ENCODE results near the gene SHANK2.

The SHANK2 gene

GRCh38 chr11:71300187-71300586, 47.8 kb upstream of the SHANK2 start:
- Histone ChIP-seq H3K4me1 (ENCODE audit: insufficient read depth, low read length, poor library complexity, severe bottlenecking) (no peaks in the 10 kb centered on the region), H3K36me3 (ENCODE audit: insufficient read depth, low read length) (no peaks in the 10 kb centered on the region), H3K27me3 (ENCODE audit: insufficient read depth, low read length, poor library complexity, severe bottlenecking) (no peaks in the 10 kb centered on the region), H4K20me1 (ENCODE audit: insufficient read depth, low read length, poor library complexity, severe bottlenecking) (no peaks in the 10 kb centered on the region), H3K4me2 (ENCODE audit: low read depth, low read length, poor library complexity, severe bottlenecking) (no peak overlapping the region), H3K9me3 (ENCODE audit: insufficient read depth, low read depth, low read length) (peaks cover 4% of the 10 kb centered on the region; the same call in 1 of the 2 replicates), H3F3A (ENCODE audit: low read depth) (no peaks in the 10 kb centered on the region), H3K9me2 (replicated peaks; ENCODE audit: low read depth, low read length) (no peaks in the 10 kb centered on the region), H3K4me3 (ENCODE audit: low read length, poor library complexity, severe bottlenecking) (no peak overlapping the region), H2AFZ (ENCODE audit: low read length) (no peak overlapping the region), H3K9ac (ENCODE audit: low read depth, low read length, poor library complexity, severe bottlenecking) (no peak overlapping the region), H3K79me2 (ENCODE audit: insufficient read depth, low read length) (no peaks in the 10 kb centered on the region)
- no peak for TF ChIP-seq CTCF (conservative IDR thresholded peaks at IDR 0.05; ENCODE audit: low read length)

- no peak overlapping the region for H2AFZ ChIP-seq (ENCODE audit: low read length)
- H3K4me1 ChIP-seq (ENCODE audit: insufficient read depth, low read length, poor library complexity, severe bottlenecking), result no peaks in the 10 kb centered on the region
- no peaks in the 10 kb centered on the region for H3K36me3 ChIP-seq (ENCODE audit: insufficient read depth, low read length)
- no peaks in the 10 kb centered on the region for H3F3A ChIP-seq (ENCODE audit: low read depth)
- H3K9ac ChIP-seq (ENCODE audit: low read depth, low read length, poor library complexity, severe bottlenecking), result no peak overlapping the region
- no peaks in the 10 kb centered on the region for H3K79me2 ChIP-seq (ENCODE audit: insufficient read depth, low read length)
- H3K4me3 ChIP-seq (ENCODE audit: low read length, poor library complexity, severe bottlenecking), result no peak overlapping the region
- no peak overlapping the region for H3K4me2 ChIP-seq (ENCODE audit: low read depth, low read length, poor library complexity, severe bottlenecking)
- TF ChIP-seq CTCF (conservative IDR thresholded peaks at IDR 0.05; ENCODE audit: low read length) (no peak), EZH2phosphoT487 (IDR thresholded peaks at IDR 0.05; ENCODE audit: borderline replicate concordance) (no peak)
- peaks cover 4% of the 10 kb centered on the region; the same call in 1 of the 2 replicates for H3K9me3 ChIP-seq (ENCODE audit: insufficient read depth, low read depth, low read length)
- no peaks in the 10 kb centered on the region for H3K27me3 ChIP-seq (ENCODE audit: insufficient read depth, low read length, poor library complexity, severe bottlenecking)
- H4K20me1 ChIP-seq (ENCODE audit: insufficient read depth, low read length, poor library complexity, severe bottlenecking), result no peaks in the 10 kb centered on the region
- no peaks in the 10 kb centered on the region for H3K9me2 ChIP-seq (replicated peaks; ENCODE audit: low read depth, low read length)
These were observed 46.4 kb upstream of the SHANK2 start for GRCh38 chr11:71298761-71299181.

GRCh38 chr11:71298016-71298550, 45.7 kb upstream of the SHANK2 start:
- no peak overlapping the region for H3K4me2 ChIP-seq (ENCODE audit: low read depth, low read length, poor library complexity, severe bottlenecking)
- no peaks in the 10 kb centered on the region for H3K4me1 ChIP-seq (ENCODE audit: insufficient read depth, low read length, poor library complexity, severe bottlenecking)
- no peak overlapping the region for H2AFZ ChIP-seq (ENCODE audit: low read length)
- TF ChIP-seq CTCF (conservative IDR thresholded peaks at IDR 0.05; ENCODE audit: low read length), result no peak
- TF ChIP-seq EZH2phosphoT487 (IDR thresholded peaks at IDR 0.05; ENCODE audit: borderline replicate concordance), result no peak
- H3K79me2 ChIP-seq (ENCODE audit: insufficient read depth, low read length), result no peaks in the 10 kb centered on the region
- H3K9ac ChIP-seq (ENCODE audit: low read depth, low read length, poor library complexity, severe bottlenecking), result no peak overlapping the region
- no peaks in the 10 kb centered on the region for H3K36me3 ChIP-seq (ENCODE audit: insufficient read depth, low read length)
- H3K4me3 ChIP-seq (ENCODE audit: low read length, poor library complexity, severe bottlenecking), result no peak overlapping the region
- no peaks in the 10 kb centered on the region for H3F3A ChIP-seq (ENCODE audit: low read depth)
- H3K9me3 ChIP-seq (ENCODE audit: insufficient read depth, low read depth, low read length), result peaks cover 4% of the 10 kb centered on the region; the same call in 1 of the 2 replicates
- H4K20me1 ChIP-seq (ENCODE audit: insufficient read depth, low read length, poor library complexity, severe bottlenecking), result no peaks in the 10 kb centered on the region
- H3K9me2 ChIP-seq (replicated peaks; ENCODE audit: low read depth, low read length), result no peaks in the 10 kb centered on the region
- no peaks in the 10 kb centered on the region for H3K27me3 ChIP-seq (ENCODE audit: insufficient read depth, low read length, poor library complexity, severe bottlenecking)
